Measurements from ENCODE around the gene RAP1GAP.

DNA sequence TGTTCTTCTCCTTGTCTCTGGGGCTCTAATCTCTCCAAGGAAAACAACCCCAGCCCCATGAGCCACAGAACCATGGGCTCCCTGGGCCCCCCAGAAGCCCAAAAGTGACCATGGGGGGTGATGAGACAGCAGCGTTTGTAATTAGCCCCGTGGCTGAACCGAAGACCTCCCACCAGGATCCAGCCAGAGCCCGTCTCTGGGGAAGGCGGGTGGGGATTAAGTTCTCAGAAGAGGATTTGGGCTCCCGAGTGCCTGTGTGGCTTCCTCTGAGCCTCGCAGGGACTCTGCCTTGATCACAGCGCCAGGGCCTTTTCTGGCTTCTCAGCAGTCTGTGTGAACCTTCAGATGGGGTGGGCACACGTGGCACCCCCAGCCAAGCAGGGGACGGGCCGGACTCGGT is 82.9 kb downstream of the RAP1GAP start:
- TF ChIP-seq PHF8 (IDR thresholded peaks at IDR 0.05; ENCODE audit: borderline replicate concordance, low read depth) (no peak), FOSL2 (IDR thresholded peaks at IDR 0.05) (no peak), FOSL2 (CRISPR knock-in tag; IDR thresholded peaks at IDR 0.05) (no peak), MAX (IDR thresholded peaks at IDR 0.05) (no peak)
- TF ChIP-seq, protein P1, sequence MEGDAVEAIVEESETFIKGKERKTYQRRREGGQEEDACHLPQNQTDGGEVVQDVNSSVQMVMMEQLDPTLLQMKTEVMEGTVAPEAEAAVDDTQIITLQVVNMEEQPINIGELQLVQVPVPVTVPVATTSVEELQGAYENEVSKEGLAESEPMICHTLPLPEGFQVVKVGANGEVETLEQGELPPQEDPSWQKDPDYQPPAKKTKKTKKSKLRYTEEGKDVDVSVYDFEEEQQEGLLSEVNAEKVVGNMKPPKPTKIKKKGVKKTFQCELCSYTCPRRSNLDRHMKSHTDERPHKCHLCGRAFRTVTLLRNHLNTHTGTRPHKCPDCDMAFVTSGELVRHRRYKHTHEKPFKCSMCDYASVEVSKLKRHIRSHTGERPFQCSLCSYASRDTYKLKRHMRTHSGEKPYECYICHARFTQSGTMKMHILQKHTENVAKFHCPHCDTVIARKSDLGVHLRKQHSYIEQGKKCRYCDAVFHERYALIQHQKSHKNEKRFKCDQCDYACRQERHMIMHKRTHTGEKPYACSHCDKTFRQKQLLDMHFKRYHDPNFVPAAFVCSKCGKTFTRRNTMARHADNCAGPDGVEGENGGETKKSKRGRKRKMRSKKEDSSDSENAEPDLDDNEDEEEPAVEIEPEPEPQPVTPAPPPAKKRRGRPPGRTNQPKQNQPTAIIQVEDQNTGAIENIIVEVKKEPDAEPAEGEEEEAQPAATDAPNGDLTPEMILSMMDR (IDR thresholded peaks at IDR 0.05): no peak
- TF ChIP-seq, protein P2, sequence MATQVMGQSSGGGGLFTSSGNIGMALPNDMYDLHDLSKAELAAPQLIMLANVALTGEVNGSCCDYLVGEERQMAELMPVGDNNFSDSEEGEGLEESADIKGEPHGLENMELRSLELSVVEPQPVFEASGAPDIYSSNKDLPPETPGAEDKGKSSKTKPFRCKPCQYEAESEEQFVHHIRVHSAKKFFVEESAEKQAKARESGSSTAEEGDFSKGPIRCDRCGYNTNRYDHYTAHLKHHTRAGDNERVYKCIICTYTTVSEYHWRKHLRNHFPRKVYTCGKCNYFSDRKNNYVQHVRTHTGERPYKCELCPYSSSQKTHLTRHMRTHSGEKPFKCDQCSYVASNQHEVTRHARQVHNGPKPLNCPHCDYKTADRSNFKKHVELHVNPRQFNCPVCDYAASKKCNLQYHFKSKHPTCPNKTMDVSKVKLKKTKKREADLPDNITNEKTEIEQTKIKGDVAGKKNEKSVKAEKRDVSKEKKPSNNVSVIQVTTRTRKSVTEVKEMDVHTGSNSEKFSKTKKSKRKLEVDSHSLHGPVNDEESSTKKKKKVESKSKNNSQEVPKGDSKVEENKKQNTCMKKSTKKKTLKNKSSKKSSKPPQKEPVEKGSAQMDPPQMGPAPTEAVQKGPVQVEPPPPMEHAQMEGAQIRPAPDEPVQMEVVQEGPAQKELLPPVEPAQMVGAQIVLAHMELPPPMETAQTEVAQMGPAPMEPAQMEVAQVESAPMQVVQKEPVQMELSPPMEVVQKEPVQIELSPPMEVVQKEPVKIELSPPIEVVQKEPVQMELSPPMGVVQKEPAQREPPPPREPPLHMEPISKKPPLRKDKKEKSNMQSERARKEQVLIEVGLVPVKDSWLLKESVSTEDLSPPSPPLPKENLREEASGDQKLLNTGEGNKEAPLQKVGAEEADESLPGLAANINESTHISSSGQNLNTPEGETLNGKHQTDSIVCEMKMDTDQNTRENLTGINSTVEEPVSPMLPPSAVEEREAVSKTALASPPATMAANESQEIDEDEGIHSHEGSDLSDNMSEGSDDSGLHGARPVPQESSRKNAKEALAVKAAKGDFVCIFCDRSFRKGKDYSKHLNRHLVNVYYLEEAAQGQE (IDR thresholded peaks at IDR 0.05): no peak

Measured in A549 (cell line).